H9 (cell line): ENCODE measurements around the gene FAM53B. TPM values are rescaled to one million over a fixed set of nuclear protein-coding genes. Genes with fewer than 3 reads are reported as not detected.

ENCODE experiments used
- DNase-seq: peaks from one replicate; pipeline ENCODE4 v3.0.0-alpha.2; 2017
- H2AFZ ChIP-seq: one replicate; pipeline ENCODE4 v1.6.1; 2013; ENCODE audit warnings: mild to moderate bottlenecking, low read length, control low read depth, moderate library complexity
- H2AK5ac ChIP-seq: 2 replicates; pipeline ENCODE4 v1.6.1; 2013; ENCODE audit warnings: low read length, control low read depth, mixed read lengths; ENCODE audit not compliant: insufficient read length
- H2BK120ac ChIP-seq: one replicate; pipeline ENCODE4 v1.6.1; 2013; ENCODE audit warnings: low read depth, mild to moderate bottlenecking, low read length, control low read depth, inconsistent platforms; ENCODE audit not compliant: poor library complexity, severe bottlenecking
- H2BK12ac ChIP-seq: 2 replicates; pipeline ENCODE4 v1.6.1; 2013; ENCODE audit warnings: low read length, control low read depth, mixed read lengths, low read depth; ENCODE audit not compliant: insufficient read length
- H2BK15ac ChIP-seq: 2 replicates; pipeline ENCODE4 v1.6.1; 2013; ENCODE audit warnings: low read depth, low read length, control low read depth
- H2BK20ac ChIP-seq: one replicate; pipeline ENCODE4 v1.6.1; 2013; ENCODE audit warnings: low read depth, mild to moderate bottlenecking, low read length, control low read depth, inconsistent platforms; ENCODE audit not compliant: poor library complexity, severe bottlenecking
- H2BK5ac ChIP-seq: 2 replicates; pipeline ENCODE4 v1.6.1; 2013; ENCODE audit warnings: low read length, control low read depth, mixed read lengths; ENCODE audit not compliant: insufficient read length
- H3K14ac ChIP-seq: 2 replicates; pipeline ENCODE4 v1.6.1; 2013; ENCODE audit warnings: low read length, control low read depth; ENCODE audit not compliant: insufficient read depth
- H3K18ac ChIP-seq: 2 replicates; pipeline ENCODE4 v1.6.1; 2013; ENCODE audit warnings: low read depth, mild to moderate bottlenecking, mixed read lengths, low read length, control low read depth; ENCODE audit not compliant: insufficient read length
- H3K23ac ChIP-seq: 2 replicates; pipeline ENCODE4 v1.6.1; 2013; ENCODE audit warnings: low read length, control low read depth, mixed read lengths, low read depth; ENCODE audit not compliant: insufficient read length
- H3K23me2 ChIP-seq: 2 replicates; pipeline ENCODE4 v1.6.1; 2013; ENCODE audit warnings: low read depth, mild to moderate bottlenecking, mixed read lengths, low read length, control low read depth; ENCODE audit not compliant: insufficient read length, poor library complexity, severe bottlenecking
- H3K27ac ChIP-seq: 2 replicates; pipeline ENCODE4 v1.5.1; 2013; ENCODE audit warnings: low read length, control low read depth, mixed read lengths, low read depth; ENCODE audit not compliant: insufficient read length
- H3K27me3 ChIP-seq: 2 replicates; pipeline ENCODE4 v1.6.1; 2013; ENCODE audit warnings: low read length, control low read depth, inconsistent platforms; ENCODE audit not compliant: insufficient read depth
- H3K4ac ChIP-seq: 2 replicates; pipeline ENCODE4 v1.6.1; 2013; ENCODE audit warnings: low read depth, mild to moderate bottlenecking, control low read depth, inconsistent platforms, low read length, moderate library complexity
- H3K4me1 ChIP-seq: 2 replicates; pipeline ENCODE4 v1.6.1; 2013; ENCODE audit warnings: low read length, control low read depth, inconsistent platforms; ENCODE audit not compliant: insufficient read depth
- H3K4me2 ChIP-seq: 2 replicates; pipeline ENCODE4 v1.6.1; 2013; ENCODE audit warnings: low read length, control low read depth, mixed read lengths; ENCODE audit not compliant: insufficient read length, insufficient read depth
- H3K56ac ChIP-seq: 2 replicates; pipeline ENCODE4 v1.6.1; 2013; ENCODE audit warnings: low read depth, mild to moderate bottlenecking, mixed read lengths, low read length, control low read depth; ENCODE audit not compliant: insufficient read length
- H3K79me1 ChIP-seq: 2 replicates; pipeline ENCODE4 v1.6.1; 2013; ENCODE audit warnings: low read depth, mild to moderate bottlenecking, moderate library complexity, low read length, control low read depth, inconsistent platforms; ENCODE audit not compliant: insufficient read depth, poor library complexity, severe bottlenecking
- H3K79me2 ChIP-seq: 2 replicates; pipeline ENCODE4 v1.6.1; 2013; ENCODE audit warnings: low read length, control low read depth, inconsistent platforms; ENCODE audit not compliant: insufficient read depth
- H3K9ac ChIP-seq: 2 replicates; pipeline ENCODE4 v1.6.1; 2013; ENCODE audit warnings: low read length, control low read depth, mixed read lengths; ENCODE audit not compliant: insufficient read length; ENCODE audit errors: extremely low read depth
- H3K9me3 ChIP-seq: one replicate; pipeline ENCODE4 v1.6.1; 2013; ENCODE audit warnings: low read depth, low read length, inconsistent platforms; ENCODE audit not compliant: control insufficient read depth
- H3T11ph ChIP-seq: one replicate; pipeline ENCODE4 v1.6.1; 2013; ENCODE audit warnings: mild to moderate bottlenecking, low read length, control low read depth, inconsistent platforms
- H4K20me1 ChIP-seq: one replicate; pipeline ENCODE4 v1.6.1; 2013; ENCODE audit not compliant: control insufficient read depth, insufficient read length, insufficient read depth
- H4K5ac ChIP-seq: 2 replicates; pipeline ENCODE4 v1.6.1; 2013; ENCODE audit warnings: low read depth, mild to moderate bottlenecking, mixed read lengths, low read length, control low read depth; ENCODE audit not compliant: insufficient read length
- H4K8ac ChIP-seq: replicated peaks from 2 replicates; pipeline ENCODE4 v1.6.1; 2013; ENCODE audit warnings: low read length, control low read depth, mixed read lengths, low read depth; ENCODE audit not compliant: insufficient read length
- H4K91ac ChIP-seq: 2 replicates; pipeline ENCODE4 v1.6.1; 2013; ENCODE audit warnings: low read depth, mild to moderate bottlenecking, moderate library complexity, mixed read lengths, low read length, control low read depth; ENCODE audit not compliant: insufficient read length
- H3K27ac Mint-ChIP-seq, 3 experiments: 2 replicates in 2 of 3; 3 replicates in 1 of 3; pipeline ENCODE4 v1.8.0; 2020 to 2021; ENCODE audit warnings: mixed read lengths in 3 of 3, mild to moderate bottlenecking in 1 of 3, moderate library complexity in 1 of 3
- H3K27me3 Mint-ChIP-seq: 2 replicates; pipeline ENCODE4 v1.8.0; 2021; ENCODE audit warnings: low read depth, mild to moderate bottlenecking, moderate library complexity, mixed read lengths
- H3K36me3 Mint-ChIP-seq, 3 experiments: 2 replicates in 2 of 3; 3 replicates in 1 of 3; pipeline ENCODE4 v1.8.0; 2020 to 2021; ENCODE audit warnings: low read depth in 3 of 3, mixed read lengths in 3 of 3; ENCODE audit not compliant: insufficient read depth in 1 of 3
- H3K4me1 Mint-ChIP-seq, 2 experiments: 2 replicates each; pipeline ENCODE4 v1.8.0; 2020; ENCODE audit warnings: mixed read lengths in 2 of 2
- H3K4me3 Mint-ChIP-seq, 2 experiments: 2 replicates in 1 of 2; 3 replicates in 1 of 2; pipeline ENCODE4 v1.8.0; 2020 to 2021; ENCODE audit warnings: mild to moderate bottlenecking in 2 of 2, mixed read lengths in 2 of 2, moderate library complexity in 1 of 2
- H3K9me3 Mint-ChIP-seq, 2 experiments: 2 replicates in 1 of 2; 3 replicates in 1 of 2; pipeline ENCODE4 v1.8.0; 2020; ENCODE audit warnings: mild to moderate bottlenecking in 2 of 2, mixed read lengths in 2 of 2, moderate library complexity in 1 of 2
- WGBS: extraction: QIAGEN DNeasy Blood & Tissue Kit; methylation state at CpG from one replicate; pipeline ENCODE4 v1.1.7; 2013; ENCODE audit warnings: missing lambda C conversion rate, low lambda C conversion rate, mixed read lengths; ENCODE audit not compliant: insufficient read length; ENCODE audit errors: extremely low coverage; 5-methylcytosine and 5-hydroxymethylcytosine counted together
- total RNA-seq: library from RNA; stranded (reverse); gene quantifications from 2 replicates; pipeline ENCODE4 v1.2.1, GENCODE V29; 2021
- TF ChIP-seq, protein P1 (sequence below): fragments of 200-600 bp; sonication (generic); conservative IDR thresholded peaks from 3 replicates; pipeline ENCODE4 v1.8.0; 2021; ENCODE audit warnings: antibody characterized with exemption, mild to moderate bottlenecking

Gene FAM53B
- total RNA-seq, 1 experiment from 2014 or later = 11.5 TPM

DNA sequence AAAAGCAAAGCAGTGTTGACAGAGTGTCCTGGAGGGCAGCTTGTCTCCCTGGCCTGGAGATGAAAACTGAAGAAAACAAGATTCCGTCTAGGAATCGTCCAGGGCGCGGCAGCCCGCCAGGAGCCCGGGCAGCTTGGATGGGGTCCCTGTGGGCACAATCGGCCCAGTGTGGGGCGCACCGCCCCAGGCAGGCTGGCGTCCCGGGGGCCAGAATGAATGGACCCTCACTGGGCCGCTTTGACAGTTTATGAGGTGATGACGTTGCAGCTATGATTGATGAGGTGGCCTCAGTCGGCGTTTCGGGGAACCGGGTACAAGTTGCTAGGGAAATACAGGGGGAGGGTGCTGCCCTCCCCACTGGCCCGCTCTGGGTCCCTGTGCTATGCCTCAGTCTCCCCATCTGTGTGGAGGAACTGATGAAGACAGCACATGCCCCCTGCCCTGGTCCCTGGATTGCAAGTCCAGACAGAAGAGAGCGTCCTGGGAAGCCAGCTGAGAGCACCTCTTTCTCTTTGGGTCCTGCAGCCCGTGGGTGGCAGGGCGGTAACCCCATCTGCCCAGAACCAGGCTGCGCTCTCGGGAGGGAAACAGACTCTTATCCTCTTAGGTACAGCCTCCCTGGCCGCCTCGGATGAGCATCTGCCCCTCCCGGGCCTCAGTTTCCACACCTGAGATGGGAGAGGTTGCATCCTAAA is 151.3 kb downstream of the FAM53B start:
- Histone ChIP-seq H2BK20ac (no peak overlapping the region), H2BK12ac (no peak overlapping the region), H3K23me2 (no peaks in the 10 kb centered on the region), H2BK5ac (no peak overlapping the region), H4K20me1 (no peaks in the 10 kb centered on the region), H3K9ac (no peak overlapping the region), H3K23ac (no peak overlapping the region), H3K9me3 (no peaks in the 10 kb centered on the region), H3K4me1 (no peaks in the 10 kb centered on the region), H2BK15ac (no peak overlapping the region), H3K14ac (no peak overlapping the region; the same call in 1 of the 2 replicates), H4K5ac (no peak overlapping the region), H3K4ac (no peak overlapping the region), H3K18ac (no peak overlapping the region), H4K91ac (no peak overlapping the region), H3K79me1 (no peaks in the 10 kb centered on the region), H3T11ph (no peak overlapping the region), H2AK5ac (no peak overlapping the region), H3K56ac (no peak overlapping the region), H2AFZ (no peak overlapping the region), H3K27ac (no peak overlapping the region), H3K79me2 (no peaks in the 10 kb centered on the region), H3K4me2 (no peak overlapping the region), H2BK120ac (no peak overlapping the region), H3K27me3 (no peaks in the 10 kb centered on the region), H4K8ac (no peak overlapping the region)
- Mint-ChIP-seq H3K9me3 (peaks cover 0 to 4% of the 10 kb centered on the region in 2 experiments; a peak in 1 of 5 replicates), H3K27me3 (peaks cover 3% of the 10 kb centered on the region), H3K4me1 (peaks cover 0 to 4% of the 10 kb centered on the region in 2 experiments; a peak in 1 of 4 replicates), H3K27ac (no peak overlapping the region), H3K36me3 (no peaks in the 10 kb centered on the region; a peak in 2 of 7 replicates), H3K4me3 (no peak overlapping the region)
- WGBS = no CpG with 5 or more reads among the region's 26 CpGs
- TF ChIP-seq, protein P1, sequence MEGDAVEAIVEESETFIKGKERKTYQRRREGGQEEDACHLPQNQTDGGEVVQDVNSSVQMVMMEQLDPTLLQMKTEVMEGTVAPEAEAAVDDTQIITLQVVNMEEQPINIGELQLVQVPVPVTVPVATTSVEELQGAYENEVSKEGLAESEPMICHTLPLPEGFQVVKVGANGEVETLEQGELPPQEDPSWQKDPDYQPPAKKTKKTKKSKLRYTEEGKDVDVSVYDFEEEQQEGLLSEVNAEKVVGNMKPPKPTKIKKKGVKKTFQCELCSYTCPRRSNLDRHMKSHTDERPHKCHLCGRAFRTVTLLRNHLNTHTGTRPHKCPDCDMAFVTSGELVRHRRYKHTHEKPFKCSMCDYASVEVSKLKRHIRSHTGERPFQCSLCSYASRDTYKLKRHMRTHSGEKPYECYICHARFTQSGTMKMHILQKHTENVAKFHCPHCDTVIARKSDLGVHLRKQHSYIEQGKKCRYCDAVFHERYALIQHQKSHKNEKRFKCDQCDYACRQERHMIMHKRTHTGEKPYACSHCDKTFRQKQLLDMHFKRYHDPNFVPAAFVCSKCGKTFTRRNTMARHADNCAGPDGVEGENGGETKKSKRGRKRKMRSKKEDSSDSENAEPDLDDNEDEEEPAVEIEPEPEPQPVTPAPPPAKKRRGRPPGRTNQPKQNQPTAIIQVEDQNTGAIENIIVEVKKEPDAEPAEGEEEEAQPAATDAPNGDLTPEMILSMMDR = no peak
- DNase-seq = no peak
